GM19240 (cell line): ENCODE data around the gene PDIK1L.

Experiments
- DNase-seq: peaks from one replicate; pipeline ENCODE4 v3.0.0; 2011; ENCODE audit warnings: low spot score; ENCODE audit not compliant: insufficient read length

PDIK1L gene

DNA sequence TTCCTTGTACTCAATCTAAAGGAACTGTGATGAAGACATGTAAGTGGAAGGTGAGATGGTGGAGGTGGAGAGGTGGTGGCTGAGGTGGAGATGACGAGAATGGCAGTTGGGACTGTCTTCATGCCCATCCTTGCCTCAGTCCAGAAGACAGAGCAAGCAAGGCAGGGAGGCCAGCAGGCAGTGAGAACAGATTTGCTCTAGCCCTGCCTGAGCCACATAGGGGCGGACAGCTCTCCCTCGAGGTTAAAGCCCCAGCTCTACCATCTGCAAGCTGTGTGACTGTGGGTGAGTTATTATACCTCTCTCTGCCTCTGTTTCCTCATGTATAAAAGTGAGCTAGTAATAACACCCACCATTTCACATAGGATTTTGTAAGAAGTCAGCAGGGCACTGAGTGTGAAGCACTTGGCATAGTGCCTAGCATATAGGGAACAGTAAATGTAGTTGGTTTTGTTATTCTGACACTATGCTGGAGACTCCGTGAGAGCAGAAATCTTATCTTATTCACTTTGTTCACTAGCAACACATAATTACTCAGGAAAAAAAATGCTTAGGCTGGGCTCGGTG, 42.4 kb downstream of the PDIK1L start:
- no peak for DNase-seq

DNA sequence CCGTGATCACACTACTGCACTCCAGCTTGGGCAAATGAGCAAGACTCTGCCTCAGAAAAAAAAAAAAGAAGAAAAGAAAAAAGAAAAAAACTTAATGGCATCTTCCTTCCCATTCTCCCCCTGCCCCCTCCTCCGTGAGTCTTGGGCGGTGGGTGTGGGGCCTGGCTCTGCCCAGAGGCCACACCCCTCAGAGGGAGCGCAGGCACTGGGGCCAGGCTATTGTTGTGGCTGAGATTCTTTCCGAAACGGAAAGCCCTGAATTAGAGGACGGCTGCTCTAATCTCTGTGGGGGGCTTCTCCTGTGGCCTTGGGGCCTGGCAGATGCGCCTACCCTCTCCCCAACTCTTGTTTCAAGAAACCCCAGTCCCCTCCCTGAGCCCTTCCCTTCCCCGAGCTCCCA, 43.1 kb downstream of the PDIK1L start:
- DNase-seq: no peak

DNA sequence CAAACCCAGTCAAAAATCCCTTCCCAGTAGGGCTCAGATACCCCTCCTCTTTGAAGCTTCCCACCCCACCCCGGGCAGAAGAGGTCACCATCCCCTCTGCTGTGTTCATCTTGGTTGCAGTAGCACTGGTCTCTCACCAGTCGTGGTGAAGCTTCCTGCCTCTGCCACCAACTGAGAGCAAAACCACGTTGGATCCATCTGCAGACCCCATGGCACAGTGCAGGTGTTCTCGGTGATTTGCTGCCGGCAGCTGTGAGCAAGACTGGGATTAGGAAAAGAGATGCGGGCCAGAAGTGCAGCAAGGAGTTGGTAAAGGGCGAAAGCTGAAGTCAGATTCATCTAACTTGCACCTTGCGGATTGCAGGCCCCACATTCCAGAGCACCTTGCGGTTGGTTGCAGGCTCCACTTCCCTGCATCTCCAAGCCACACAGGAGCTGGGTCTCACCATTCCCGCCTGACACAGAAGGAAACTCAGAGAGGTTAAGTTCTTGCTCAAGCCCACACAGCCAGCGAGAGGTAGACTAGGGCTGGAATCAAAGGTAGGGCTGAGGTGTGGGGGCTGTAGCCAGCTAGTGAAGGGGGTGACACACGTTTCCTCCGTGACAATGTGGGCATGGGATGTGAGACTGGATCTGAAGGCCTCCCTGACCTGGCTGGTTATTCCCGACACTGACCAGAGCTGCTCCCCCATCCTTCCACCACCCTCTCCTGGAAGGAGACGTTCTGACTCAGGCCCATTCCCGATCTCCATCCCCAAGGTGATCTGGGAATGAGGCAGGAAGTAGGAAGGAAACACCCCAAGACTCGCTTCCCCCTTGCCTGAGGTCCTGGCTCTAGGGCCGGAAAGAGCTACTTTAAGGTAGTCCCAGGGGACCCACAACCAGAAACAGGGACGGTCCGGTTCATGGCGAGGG, 44.0 kb downstream of the PDIK1L start:
- DNase-seq: no peak

DNA sequence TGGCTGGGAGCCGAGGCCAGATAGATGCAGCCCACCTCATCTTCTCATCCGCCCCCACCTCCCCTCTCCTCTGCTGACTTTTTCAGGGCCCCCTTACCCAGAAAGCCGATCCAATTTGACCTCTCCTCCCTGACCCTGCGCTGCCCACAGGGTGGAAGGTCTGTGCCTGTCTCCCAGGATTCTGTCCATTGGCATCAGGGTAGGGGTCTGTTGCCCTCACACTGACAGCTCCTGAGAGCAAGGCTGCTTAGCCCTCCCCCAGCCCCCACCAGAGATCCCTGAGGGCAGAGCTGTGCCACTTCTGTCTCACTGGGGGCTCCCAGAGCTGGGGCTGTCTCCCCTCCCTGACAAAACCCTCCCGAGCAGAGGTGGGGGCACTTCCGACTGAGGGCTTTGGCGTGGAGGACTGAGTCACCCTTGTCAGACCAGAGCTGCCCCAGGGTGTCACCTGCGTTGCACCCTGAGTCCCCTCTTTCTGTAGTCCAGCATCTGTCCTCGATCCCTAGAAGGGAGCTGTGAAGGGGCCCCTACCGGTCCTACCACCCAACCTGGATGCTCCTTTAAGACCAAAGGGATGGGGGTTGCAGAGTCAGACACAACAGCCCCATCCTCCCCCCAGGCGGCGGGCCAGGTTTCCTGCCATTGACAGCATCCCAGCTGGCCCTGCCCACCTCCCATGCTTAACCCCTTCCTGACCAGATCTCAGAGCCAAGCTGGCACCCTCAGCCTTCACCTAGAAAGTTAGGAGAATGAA, 44.8 kb downstream of the PDIK1L start:
- no peak for DNase-seq

DNA sequence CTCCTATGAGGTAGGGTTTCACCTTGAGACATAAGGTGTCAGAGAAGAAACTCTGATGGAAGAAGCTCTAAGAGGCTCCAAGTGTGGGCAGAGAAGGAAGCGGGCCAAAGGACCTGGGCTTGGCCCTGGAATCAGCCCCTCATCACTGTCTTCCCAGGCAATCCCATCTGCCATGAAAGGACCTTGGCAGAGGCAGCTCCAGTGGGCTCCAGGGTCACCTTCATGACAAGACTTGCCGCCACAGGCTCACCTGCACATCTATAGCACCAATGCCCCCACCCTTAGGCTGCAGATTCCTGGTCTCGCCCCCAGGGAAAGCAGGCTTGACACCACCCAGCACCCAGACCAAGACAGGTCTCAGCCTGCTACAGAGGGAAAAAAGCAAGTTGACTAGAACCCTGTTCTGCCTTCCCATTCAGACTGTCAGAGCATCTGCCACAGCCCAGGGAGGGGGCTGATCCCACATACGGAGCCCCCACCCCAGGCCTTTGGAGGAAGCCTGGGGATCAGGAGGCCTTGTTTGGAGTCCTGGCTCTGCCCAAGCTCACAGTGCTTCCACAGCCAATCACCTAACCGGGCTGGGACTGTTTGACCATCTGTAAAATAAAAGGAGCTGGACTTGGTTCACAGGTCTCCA, 46.8 kb downstream of the PDIK1L start:
- no peak for DNase-seq

DNA sequence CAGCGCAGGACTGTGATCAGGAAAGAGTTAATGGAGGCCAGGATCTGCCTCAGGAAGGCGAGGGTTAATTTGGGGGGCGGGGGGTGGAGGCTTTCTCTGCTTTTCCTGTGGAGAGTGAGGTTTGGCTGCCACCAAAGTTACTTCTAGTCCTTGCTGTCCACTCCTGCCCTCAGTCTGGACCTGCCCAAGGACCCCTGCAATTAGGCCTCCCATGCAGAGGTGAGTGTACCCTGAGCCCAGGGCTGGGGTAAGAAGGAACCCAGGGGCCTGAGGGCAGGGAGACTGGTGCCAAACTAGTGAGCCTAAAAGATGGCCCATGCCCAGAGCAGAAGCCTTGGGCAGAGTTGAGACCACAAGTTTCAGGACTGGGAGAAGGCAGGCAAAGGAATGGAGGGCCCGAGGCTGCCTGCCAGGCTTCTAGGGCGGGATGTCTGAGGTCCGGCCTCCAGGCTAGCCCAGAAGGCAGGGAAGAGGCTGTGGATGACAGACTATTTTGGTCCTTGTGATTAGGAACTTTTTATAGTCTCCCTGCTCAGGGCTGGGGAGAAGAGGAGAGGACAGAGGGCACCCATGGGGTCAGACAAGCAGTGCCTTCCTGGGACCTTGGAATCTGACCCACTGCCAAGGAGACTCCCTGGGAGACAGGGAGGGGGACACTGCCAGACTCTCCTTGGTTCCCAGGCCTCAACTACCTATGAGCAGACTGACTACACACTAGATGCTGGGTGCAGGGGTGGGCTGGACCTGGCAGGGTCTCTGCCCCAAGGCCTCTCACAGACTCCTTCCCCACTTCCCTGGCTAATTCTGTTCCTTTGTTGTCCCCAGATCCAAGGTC, 47.5 kb downstream of the PDIK1L start, which contains the start of gene FAM110D:
TSS of gene FAM110D (plus strand) at position 172 of the 835 bp plus-strand sequence. CDS start 2,213 bp downstream, outside the sequence.
- DNase-seq: no peak

DNA sequence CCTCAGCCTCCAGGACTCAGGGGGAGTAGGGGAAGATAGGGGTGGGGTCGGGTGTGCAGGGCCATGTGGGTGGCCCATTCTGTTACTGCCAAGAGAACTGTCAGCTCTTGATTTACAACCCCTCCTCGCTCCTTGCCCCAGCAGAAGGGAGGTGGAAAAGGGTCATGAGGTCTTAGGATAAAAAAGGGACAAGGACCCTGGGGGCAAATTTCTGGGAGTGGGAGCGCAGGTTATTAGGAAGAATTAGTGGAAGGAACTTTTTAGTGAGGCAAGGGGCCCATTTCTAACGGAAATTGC, 48.1 kb downstream of the PDIK1L start:
- DNase-seq: no peak

DNA sequence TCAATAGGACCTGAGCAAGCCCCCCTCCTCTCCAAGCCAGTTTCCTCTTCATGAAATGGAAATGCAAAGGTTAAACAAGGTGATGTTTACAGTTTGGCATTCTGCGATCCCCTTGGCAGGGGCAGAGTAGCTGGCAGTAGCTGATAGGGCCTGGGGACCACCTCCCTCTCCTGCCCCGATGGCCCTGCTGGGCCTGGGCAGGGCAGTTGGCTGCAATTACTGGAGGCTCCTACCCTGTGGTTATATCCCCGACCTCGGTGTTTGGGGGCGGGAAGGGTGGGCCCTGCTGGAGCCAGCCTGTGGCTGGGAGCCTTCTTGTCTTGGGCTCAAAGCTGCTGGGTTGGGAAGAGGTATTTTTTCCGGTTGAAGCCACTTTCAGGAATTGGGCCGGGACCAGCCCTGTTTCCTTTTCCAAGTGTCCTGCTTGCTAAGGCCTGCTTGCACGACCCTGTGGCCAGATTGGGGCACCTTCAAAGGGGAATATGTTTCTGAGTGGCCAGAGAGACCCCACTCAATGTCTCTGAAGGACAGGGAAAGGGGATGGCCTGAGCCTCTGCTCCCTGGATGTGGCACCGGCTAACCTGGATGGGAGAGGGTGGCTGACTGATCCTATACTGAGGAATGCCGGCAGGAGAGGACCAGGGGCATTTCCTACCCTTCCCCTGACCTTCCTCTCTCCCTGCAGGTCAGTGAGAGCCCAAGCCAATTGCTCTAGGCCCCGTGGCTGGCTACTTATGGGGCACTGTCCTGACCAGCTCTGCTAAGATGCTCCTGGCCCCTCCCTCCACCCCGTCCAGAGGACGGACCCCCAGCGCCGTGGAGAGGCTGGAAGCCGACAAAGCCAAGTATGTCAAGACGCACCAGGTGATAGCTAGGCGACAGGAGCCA, 49.1 kb downstream of the PDIK1L start:
- no peak for DNase-seq

DNA sequence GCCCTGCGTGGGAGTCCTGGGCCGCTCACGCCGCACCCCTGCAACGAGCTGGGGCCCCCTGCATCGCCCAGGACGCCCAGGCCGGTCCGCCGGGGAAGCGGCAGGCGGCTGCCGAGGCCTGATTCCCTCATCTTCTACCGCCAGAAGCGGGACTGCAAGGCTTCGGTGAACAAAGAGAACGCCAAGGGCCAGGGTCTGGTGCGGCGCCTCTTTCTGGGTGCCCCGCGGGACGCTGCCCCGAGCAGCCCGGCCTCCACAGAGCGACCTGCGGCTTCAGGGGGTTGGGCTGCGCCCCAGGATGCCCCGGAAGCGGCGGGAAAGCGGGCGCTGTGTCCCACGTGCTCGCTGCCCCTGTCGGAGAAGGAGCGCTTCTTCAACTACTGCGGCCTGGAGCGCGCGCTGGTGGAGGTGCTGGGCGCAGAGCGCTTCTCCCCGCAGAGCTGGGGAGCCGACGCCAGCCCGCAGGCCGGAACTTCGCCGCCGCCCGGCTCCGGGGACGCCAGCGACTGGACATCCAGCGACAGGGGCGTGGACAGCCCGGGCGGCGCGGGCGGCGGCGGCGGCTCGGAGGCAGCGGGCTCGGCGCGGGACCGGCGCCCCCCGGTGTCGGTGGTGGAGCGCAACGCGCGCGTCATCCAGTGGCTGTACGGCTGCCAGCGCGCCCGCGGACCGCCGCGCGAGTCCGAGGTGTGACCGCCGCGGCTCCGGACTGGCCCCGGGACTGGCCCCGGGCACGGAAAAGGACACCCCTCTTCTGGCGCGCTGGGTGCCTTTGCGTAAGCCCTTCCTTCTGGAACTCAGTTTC, 50.0 kb downstream of the PDIK1L start:
- no peak for DNase-seq

DNA sequence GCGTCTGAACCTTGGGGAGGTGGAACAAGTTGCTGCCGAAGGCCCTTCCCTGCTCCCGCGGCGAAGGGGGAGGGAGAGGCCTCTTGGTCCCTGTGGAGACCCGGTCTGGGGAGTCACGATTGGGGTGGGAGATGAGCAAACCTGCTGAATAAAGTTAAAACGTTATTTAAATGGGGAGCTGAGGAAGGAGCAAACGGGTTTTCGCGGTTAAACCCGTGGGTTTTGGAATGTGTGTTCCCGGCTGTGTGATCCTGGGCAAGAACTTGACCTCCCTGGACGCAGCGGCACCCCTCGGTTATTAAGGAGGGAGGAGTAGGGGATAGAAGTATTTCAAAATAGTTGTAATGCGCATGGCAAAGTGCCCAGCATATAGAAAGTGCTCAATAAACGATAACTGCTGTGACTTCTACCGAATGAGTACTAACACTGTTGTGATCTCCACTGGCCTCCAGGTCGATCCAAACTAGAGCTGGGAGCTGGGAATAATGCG, 50.6 kb downstream of the PDIK1L start:
- no peak for DNase-seq

DNA sequence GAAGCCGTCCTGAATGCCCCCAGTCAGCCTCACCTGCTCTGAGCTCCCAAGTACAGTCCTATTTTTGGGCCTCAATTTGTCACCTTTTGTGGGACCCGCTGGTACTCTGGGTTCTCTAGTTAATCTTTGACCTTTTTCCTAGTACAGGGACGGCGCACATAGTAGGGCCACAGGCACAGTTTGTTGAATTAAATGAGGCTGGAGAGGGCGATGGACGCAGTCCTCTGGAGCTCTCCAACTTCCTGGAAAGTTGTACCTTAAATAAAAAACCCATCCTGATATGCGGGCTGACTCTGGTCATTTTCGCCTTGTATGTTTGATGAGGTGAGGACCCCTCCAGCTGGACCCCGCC, 52.0 kb downstream of the PDIK1L start:
- DNase-seq: no peak

DNA sequence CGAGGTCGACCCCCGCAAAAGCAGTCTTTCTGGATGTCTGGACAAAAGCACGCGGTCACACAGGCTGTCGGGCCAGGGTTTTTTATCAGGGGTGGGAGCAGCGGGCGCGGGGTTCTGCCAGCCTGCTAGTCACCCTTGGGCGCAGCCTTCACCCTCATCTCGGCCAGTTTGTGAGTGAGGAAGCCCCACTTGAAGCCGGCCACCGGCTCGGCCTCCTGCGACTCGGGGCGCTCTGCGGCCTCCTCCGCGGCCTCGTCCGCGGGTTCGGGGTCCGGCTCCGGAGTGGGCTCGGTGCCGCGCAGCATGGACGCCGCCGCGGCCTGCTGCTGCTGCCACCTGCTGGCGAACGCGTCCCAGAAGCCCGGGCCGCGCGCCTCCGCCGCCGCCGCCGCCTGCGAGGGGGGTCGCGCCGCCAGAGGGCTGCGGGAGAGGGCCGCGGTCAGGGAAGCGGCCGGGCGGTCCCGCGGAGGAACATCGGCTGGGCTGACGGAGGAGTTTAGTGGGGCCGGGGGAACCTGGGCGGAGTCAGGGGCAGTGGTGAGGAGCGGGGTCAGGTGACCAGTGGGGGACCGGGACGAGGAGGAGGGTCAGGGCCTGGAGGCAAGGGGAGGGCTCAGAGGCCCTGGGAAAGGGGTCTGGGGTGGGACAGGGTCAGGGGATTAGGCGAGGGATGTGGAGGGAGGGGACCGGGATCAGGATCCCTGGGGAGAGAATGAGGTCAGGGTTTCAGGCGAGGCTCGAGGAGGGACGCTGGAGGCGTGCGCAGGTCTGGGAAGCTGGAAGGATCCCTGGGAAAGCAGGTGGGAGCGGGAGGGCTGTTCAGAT, 52.6 kb downstream of the PDIK1L start:
- no peak for DNase-seq

DNA sequence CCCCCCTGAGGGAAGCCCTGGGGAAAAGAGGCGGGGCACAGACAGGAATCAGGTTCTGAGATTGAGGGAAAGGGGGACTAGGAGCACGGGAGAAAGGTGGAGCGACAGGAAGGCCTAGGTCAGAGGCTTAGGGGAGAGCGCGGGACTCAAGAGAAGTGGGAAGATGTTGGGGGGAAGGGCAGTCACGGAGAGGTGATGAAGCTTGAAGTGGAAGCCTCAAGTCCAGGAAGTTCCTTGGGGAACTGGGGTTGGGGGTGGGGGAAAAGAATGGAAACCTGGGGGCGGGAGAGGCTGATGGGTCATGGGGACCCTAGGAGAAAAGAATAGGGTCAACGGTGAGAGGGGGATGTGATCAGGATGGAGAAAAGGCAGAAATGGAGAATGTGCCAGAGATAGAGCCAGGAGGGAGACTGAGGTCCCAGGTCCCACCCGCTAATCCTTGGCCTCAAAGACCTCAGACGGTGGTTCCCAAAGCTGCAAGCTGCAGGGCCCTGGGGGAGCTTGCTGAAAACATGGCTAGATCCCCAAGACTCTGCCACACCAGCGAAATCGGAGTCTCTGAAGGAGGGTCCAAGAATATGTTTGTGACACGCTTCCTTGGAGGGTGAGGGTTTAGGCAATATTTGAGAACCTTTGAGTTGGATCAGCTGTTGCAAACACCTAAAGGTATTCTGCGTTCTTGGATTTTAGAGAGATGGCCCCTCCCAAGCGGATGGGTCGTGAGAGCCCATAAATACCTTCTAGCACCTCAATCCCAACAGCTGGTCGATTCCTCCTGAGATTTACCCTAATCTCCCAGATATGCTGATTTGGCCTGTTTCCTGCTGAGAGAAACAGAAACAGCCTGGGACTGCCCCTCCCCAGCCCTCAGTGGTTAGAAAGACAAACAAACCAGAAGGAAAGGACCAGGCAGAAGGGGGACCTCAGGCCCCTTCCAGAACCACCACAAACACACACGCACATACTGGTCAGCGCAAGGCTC, 53.5 kb downstream of the PDIK1L start:
- no peak for DNase-seq

DNA sequence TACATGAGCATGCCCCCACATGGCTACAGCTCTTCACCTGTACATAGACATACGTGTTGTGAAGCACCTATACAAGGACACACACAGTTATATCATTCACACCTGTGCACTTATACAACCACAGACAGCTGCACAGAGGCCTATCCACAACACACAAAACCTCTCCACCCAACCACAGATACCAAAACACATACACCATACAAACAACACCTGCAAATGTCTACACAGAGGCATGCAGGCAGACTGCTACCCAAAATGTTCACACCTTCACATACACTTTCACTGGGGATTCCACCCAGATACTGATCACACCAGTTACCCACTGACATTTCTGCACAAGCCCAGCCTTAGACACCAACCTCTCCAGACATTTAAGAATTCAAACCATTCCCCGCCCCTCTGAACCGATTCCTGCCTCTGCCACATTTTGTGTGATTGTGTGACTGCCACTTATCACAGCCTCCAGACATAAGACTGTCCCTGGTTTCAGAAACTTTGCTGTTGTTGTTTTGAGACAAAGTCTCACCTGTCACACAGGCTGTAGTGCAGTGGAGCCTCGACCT, 55.2 kb downstream of the PDIK1L start:
- no peak for DNase-seq

DNA sequence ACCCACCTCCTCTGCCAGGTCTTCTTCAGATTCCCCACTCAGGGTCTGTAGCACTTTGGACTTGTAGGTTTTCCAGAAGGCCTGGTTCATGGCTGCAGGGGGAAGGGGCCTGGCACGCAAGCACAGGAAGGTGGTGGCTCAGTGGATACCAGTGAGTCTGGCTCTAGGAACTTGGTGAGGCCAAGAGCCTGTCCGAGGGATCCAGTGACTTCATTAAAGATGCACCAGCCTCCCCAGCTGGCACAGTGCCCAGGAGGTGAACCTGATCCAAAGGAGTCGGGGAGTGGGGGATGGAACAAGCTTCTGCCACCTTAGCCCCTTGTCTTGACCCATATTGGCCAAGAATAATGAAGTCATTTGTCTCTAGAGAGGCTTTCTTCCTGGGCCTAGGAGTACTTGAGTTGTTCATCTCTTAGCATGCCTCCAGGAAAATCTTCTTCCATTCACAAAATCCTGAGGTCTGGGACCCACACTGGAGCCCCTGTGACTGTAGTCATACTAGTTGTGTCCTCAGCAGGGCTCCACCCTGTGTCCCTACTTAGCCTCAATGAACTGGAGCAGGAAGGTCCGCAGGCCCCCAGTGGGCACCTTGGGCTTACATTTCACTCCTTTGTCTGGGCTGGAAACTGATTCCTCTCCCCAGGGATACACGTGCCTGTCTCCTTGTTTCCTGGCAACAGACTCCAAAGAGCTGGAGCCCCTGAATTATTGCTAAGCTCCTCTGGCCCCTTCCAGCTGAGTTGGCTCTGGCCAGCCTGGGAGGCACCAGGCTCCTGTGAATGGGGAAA, 57.0 kb downstream of the PDIK1L start, which contains the start of gene C1orf232:
TSS of gene C1orf232 (minus strand) at position 554 of the 788 bp plus-strand sequence. CDS start at position 90, 464 bp downstream.
- no peak for DNase-seq

DNA sequence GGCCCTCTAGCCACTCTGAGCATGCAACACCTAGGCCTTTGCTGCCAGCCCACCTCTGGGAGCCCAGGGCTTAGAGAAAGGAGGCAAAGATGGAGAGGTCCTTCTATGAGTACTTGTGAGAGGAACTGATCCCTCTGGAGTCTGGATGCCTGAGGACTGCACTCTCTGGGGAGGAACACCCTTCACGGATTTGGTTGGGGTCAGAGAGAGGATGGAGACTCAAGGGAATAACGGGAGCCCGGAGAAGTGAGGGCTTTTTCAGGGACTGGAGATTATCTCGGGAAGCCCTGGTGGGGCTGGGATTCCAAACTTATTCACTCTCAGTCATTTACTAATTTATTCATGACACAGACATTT, 57.6 kb downstream of the PDIK1L start:
- DNase-seq: no peak
